Ovary (tissue), 3 donors: ENCODE results near the gene KCNJ4.

Experiments
- EP300 ChIP-seq: sonication (generic); formaldehyde crosslinking; IDR thresholded peaks from one replicate; pipeline ENCODE4 v1.6.1; 2017; ENCODE audit warnings: antibody characterized with exemption
- POLR2A ChIP-seq: fragments of 450-650 bp; IDR thresholded peaks from one replicate; pipeline ENCODE4 v1.6.1; 2017; ENCODE audit warnings: antibody characterized with exemption, mild to moderate bottlenecking, moderate library complexity
- TF ChIP-seq, protein P1 (sequence below), 3 donors: fragments of 450-650 bp in 2 of 3; fragments of 200-600 bp in 1 of 3; IDR thresholded peaks; one replicate each; pipeline versions ENCODE4 v1.5.1 to v1.8.0; 2016 to 2022; ENCODE audit warnings: antibody characterized with exemption in 3 of 3, mild to moderate bottlenecking in 1 of 3
- donor health status: DM: no; HTN: no; CAD: no.

DNA sequence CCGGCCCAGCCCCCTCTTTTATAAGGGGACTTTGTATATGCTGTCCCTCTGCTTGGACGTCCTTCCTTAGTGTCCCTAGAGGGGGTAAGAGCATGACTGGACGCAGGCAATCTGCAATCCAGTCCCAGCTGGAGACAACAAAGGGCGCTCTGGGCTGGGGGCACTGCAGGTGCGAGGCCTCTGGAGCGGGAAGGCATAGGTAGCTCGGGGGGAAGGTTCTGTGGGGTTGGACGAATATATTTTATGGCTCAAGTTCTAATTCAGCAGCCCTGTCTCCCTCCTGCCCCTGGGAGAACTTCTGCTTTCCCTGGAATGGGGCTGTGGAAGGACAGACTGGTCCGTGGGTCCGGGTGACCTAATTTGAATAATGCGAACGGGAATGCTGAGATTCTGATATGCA is 40.0 kb downstream of the KCNJ4 start:
- TF ChIP-seq EP300 (no peak), POLR2A (no peak)
- TF ChIP-seq, protein P1, sequence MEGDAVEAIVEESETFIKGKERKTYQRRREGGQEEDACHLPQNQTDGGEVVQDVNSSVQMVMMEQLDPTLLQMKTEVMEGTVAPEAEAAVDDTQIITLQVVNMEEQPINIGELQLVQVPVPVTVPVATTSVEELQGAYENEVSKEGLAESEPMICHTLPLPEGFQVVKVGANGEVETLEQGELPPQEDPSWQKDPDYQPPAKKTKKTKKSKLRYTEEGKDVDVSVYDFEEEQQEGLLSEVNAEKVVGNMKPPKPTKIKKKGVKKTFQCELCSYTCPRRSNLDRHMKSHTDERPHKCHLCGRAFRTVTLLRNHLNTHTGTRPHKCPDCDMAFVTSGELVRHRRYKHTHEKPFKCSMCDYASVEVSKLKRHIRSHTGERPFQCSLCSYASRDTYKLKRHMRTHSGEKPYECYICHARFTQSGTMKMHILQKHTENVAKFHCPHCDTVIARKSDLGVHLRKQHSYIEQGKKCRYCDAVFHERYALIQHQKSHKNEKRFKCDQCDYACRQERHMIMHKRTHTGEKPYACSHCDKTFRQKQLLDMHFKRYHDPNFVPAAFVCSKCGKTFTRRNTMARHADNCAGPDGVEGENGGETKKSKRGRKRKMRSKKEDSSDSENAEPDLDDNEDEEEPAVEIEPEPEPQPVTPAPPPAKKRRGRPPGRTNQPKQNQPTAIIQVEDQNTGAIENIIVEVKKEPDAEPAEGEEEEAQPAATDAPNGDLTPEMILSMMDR (IDR thresholded peaks at IDR 0.05): no peak
